K562 (cell line): ENCODE measurements around the gene LDLR. TPM values are rescaled to one million over a fixed set of nuclear protein-coding genes. Genes with fewer than 3 reads are reported as not detected.

ENCODE experiments used
- ATAC-seq: fragments of 200-7000 bp; cut with Tn5 transposase; 3 replicates; pipeline ENCODE4 v1.9.1; 2020; ENCODE audit warnings: moderate library complexity
- BruUV-seq: library from RNA; stranded (reverse); fragments of 400-500 nt; replicated peaks from 2 replicates; lab custom pipeline; 2021; lab: Mats Ljungman, UMichigan
- CTCF ChIA-PET: fragments of 300-600 bp; formaldehyde crosslinking; extraction: SDS; loops from one replicate; lab custom pipeline; 2021; ENCODE audit warnings: low intra/inter-chr PET ratio; lab: Yijun Ruan, JAX
- POLR2A ChIA-PET: fragments of 300-600, 350-650 bp; sonication (Branson Sonifier 250); formaldehyde crosslinking; extraction: SDS; loops from one replicate; lab custom pipeline; 2021; ENCODE audit warnings: antibody characterized with exemption, inconsistent platforms; lab: Yijun Ruan, JAX
- DNase-seq, 4 experiments: peaks; one replicate each; pipeline versions ENCODE4 v3.0.0 to v3.0.0-alpha.2; 2011 to 2018; ENCODE audit warnings: low spot score in 3 of 4, mixed read lengths in 3 of 4; ENCODE audit errors: extremely low read depth in 1 of 4
- FAIRE-seq: peaks from 2 replicates; lab custom pipeline; 2011; peaks lifted over from hg19 to GRCh38; lab: Jason Lieb, UNC
- H2AFZ ChIP-seq: 2 replicates; pipeline ENCODE4 v1.6.0; 2011; ENCODE audit warnings: low read depth, low read length, control low read depth, inconsistent platforms
- H3K27ac ChIP-seq: fragments of 200-600 bp; 3 replicates; pipeline ENCODE4 v1.8.0; 2011; ENCODE audit warnings: low read depth, mild to moderate bottlenecking, control low read depth, inconsistent platforms, low read length, moderate library complexity, mixed read lengths; ENCODE audit errors: extremely low read depth
- H3K27me3 ChIP-seq, 2 experiments: fragments of 300-600 bp in 1 of 2; 2 replicates in 1 of 2; 3 replicates in 1 of 2; pipeline versions ENCODE4 v1.6.0 to v1.8.0; 2011; ENCODE audit warnings: inconsistent platforms in 2 of 2, low read length in 2 of 2, mild to moderate bottlenecking in 1 of 2, mixed read lengths in 1 of 2, moderate library complexity in 1 of 2; ENCODE audit not compliant: control insufficient read depth in 2 of 2, insufficient read depth in 2 of 2
- H3K36me3 ChIP-seq: fragments of 300-600 bp; 3 replicates; pipeline ENCODE4 v1.8.0; 2011; ENCODE audit warnings: mild to moderate bottlenecking, low read length, inconsistent platforms; ENCODE audit not compliant: control insufficient read depth, insufficient read depth
- H3K4me1 ChIP-seq, 2 experiments: fragments of 200-600 bp in 1 of 2; replicated peaks in 1 of 2; 2 replicates in 1 of 2; 3 replicates in 1 of 2; pipeline versions ENCODE4 v1.5.1 to v1.8.0; 2011; ENCODE audit warnings: inconsistent platforms in 2 of 2, low read length in 2 of 2, mild to moderate bottlenecking in 1 of 2, mixed read lengths in 1 of 2, moderate library complexity in 1 of 2; ENCODE audit not compliant: control insufficient read depth in 2 of 2, insufficient read depth in 2 of 2
- H3K4me2 ChIP-seq: 2 replicates; pipeline ENCODE4 v1.6.1; 2011; ENCODE audit warnings: low read length, control low read depth, inconsistent platforms, mixed read lengths; ENCODE audit not compliant: insufficient read depth
- H3K4me3 ChIP-seq: fragments of 200-600 bp; sonication (generic), shearing (Covaris generic); 2 replicates; pipeline ENCODE4 v1.5.1; 2016; ENCODE audit warnings: control low read depth, inconsistent platforms
- H3K79me2 ChIP-seq: fragments of 200-600 bp; 3 replicates; pipeline ENCODE4 v1.8.0; 2011; ENCODE audit warnings: low read length, inconsistent platforms; ENCODE audit not compliant: control insufficient read depth, insufficient read depth
- H3K9ac ChIP-seq, 2 experiments: 2 replicates each; pipeline versions ENCODE4 v1.6.0 to v1.6.1; 2011; ENCODE audit warnings: low read depth in 2 of 2, low read length in 2 of 2, control low read depth in 1 of 2, inconsistent platforms in 1 of 2, mild to moderate bottlenecking in 1 of 2, mixed read lengths in 1 of 2; ENCODE audit not compliant: insufficient read depth in 1 of 2
- H3K9me1 ChIP-seq: one replicate; pipeline ENCODE4 v1.6.0; 2011; ENCODE audit warnings: inconsistent platforms, mild to moderate bottlenecking, low read length, moderate library complexity; ENCODE audit not compliant: control insufficient read depth, insufficient read depth
- H3K9me3 ChIP-seq: replicated peaks from 2 replicates; pipeline ENCODE4 v1.5.1; 2011; ENCODE audit warnings: low read depth, low read length, inconsistent platforms; ENCODE audit not compliant: control insufficient read depth, insufficient read depth
- H4K20me1 ChIP-seq: replicated peaks from 2 replicates; pipeline ENCODE4 v1.6.1; 2011; ENCODE audit warnings: low read length, inconsistent platforms, mixed read lengths; ENCODE audit not compliant: control insufficient read depth, insufficient read depth
- ETV5 ChIP-seq: sonication (generic); formaldehyde crosslinking; IDR thresholded peaks from 2 replicates; pipeline ENCODE4 v1.4.0; 2020; ENCODE audit warnings: low read depth, mild to moderate bottlenecking, missing genetic modification reagents
- GABPB2 ChIP-seq: fragments of 250-450 bp; sonication (Bioruptor Pico); conservative IDR thresholded peaks from 2 replicates; pipeline ENCODE4 v1.5.1; 2021; ENCODE audit warnings: mild to moderate bottlenecking
- JUN ChIP-seq, 2 experiments: sonication (generic) in 1 of 2; formaldehyde crosslinking in 1 of 2; IDR thresholded peaks; 2 replicates each; pipeline versions ENCODE4 v1.6.1 to v1.8.0; 2012 to 2022; ENCODE audit warnings: borderline replicate concordance in 2 of 2, mild to moderate bottlenecking in 2 of 2, improper control_type of control experiment in 1 of 2, low read depth in 1 of 2, low read length in 1 of 2, missing genetic modification reagents in 1 of 2
- MCM7 ChIP-seq, 2 experiments: fragments of 450-650 bp; IDR thresholded peaks; 2 replicates each; pipeline ENCODE4 v1.6.1; 2016 to 2018
- NCOA2 ChIP-seq, 2 experiments: fragments of 450-650 bp; IDR thresholded peaks; 2 replicates each; pipeline ENCODE4 v1.6.1; 2018; ENCODE audit warnings: mild to moderate bottlenecking in 2 of 2, moderate library complexity in 1 of 2; ENCODE audit not compliant: partially characterized antibody in 2 of 2
- TCF7L2 ChIP-seq: fragments of 150-350 bp; IDR thresholded peaks from 2 replicates; pipeline ENCODE4 v1.6.1; 2016; ENCODE audit warnings: low read depth, mild to moderate bottlenecking, low read length, moderate library complexity
- TEAD1 ChIP-seq, 2 experiments: fragments of 450-650 bp in 1 of 2; sonication (generic) in 1 of 2; formaldehyde crosslinking; IDR thresholded peaks; 2 replicates each; pipeline versions ENCODE4 v1.4.0 to v1.8.0; 2020 to 2022; ENCODE audit warnings: mild to moderate bottlenecking in 2 of 2, missing genetic modification reagents in 1 of 2
- TRIM25 ChIP-seq: fragments of 450-650 bp; IDR thresholded peaks from 2 replicates; pipeline ENCODE4 v1.7.0; 2016; ENCODE audit warnings: borderline replicate concordance
- ZNF347 ChIP-seq: fragments of 450-650 bp; formaldehyde crosslinking; IDR thresholded peaks from 2 replicates; pipeline ENCODE4 v1.4.0; 2020; ENCODE audit warnings: low read depth, mild to moderate bottlenecking, moderate library complexity
- ZNF395 ChIP-seq: fragments of 200-800 bp; sonication (Bioruptor generic); IDR thresholded peaks from 2 replicates; pipeline ENCODE4 v1.6.1; 2017; ENCODE audit warnings: missing genetic modification characterization, missing compliant biosample characterization
- ZNF445 ChIP-seq: fragments of 250-450 bp; sonication (Bioruptor Pico); IDR thresholded peaks from 2 replicates; pipeline ENCODE4 v1.4.0; 2020; ENCODE audit warnings: low read depth, mild to moderate bottlenecking, moderate library complexity
- ZNF830 ChIP-seq: fragments of 250-450 bp; sonication (Bioruptor Pico); IDR thresholded peaks from 2 replicates; pipeline ENCODE4 v1.5.0; 2021; ENCODE audit warnings: mild to moderate bottlenecking
- WGBS: fragments of 100-300 bp; shearing (Covaris generic); methylation state at CpG from one replicate; pipeline ENCODE4 v1.1.6; 2016; ENCODE audit warnings: low coverage, mixed read lengths; ENCODE audit not compliant: insufficient coverage; ENCODE audit errors: missing lambda C conversion rate; 5-methylcytosine and 5-hydroxymethylcytosine counted together
- in situ Hi-C: fragments of 300-500 bp; cut with MboI; formaldehyde crosslinking; loops from 4 replicates; pipeline ENCODE4 v1.15.0; 2018; ENCODE audit warnings: inconsistent platforms, mixed read lengths
- intact Hi-C: fragments of 100-400 bp; cut with micrococcal nuclease; formaldehyde crosslinking; loops from 2 replicates; pipeline ENCODE4 v1.14.2; 2022
- polyA plus RNA-seq, 8 experiments: library from polyadenylated mRNA; depleted of rRNA in 4 of 8; stranded (reverse) in 5 of 8; unstranded in 3 of 8; fragments of >200 nt; fragmentation: Nextera tagmentation in 2 of 8; fragmentation: Illumina TruSeq in 1 of 8; extraction: Ambion mirVana in 2 of 8; extraction: Trizol in 1 of 8; gene quantifications; 2 replicates each; pipeline versions ENCODE4 v1.2.1 to v1.2.3, GENCODE V29; 2011 to 2014; ENCODE audit warnings: inconsistent platforms in 1 of 8, missing spikeins in 1 of 8
- total RNA-seq, 7 experiments: library from RNA; depleted of rRNA in 6 of 7; stranded (reverse); fragments of >200 nt in 6 of 7; fragmentation: Illumina TruSeq in 2 of 7; extraction: Trizol in 2 of 7; gene quantifications; 2 replicates each; pipeline versions ENCODE4 v1.2.1 to v1.2.3, GENCODE V29; 2011 to 2021; ENCODE audit warnings: low replicate concordance in 1 of 7
- TF ChIP-seq, protein P1 (sequence below), 2 experiments: IDR thresholded peaks; 2 replicates each; pipeline ENCODE4 v1.6.1; 2012; ENCODE audit warnings: improper control_type of control experiment in 2 of 2, low read depth in 2 of 2, low read length in 2 of 2, borderline replicate concordance in 1 of 2

The LDLR gene
- total and polyA plus RNA-seq, 9 of the 15 experiments (the other 6 are each of a cell fraction or from before 2014, with no cell fraction given) = 19.9 to 114 (median 56.3) TPM

DNA sequence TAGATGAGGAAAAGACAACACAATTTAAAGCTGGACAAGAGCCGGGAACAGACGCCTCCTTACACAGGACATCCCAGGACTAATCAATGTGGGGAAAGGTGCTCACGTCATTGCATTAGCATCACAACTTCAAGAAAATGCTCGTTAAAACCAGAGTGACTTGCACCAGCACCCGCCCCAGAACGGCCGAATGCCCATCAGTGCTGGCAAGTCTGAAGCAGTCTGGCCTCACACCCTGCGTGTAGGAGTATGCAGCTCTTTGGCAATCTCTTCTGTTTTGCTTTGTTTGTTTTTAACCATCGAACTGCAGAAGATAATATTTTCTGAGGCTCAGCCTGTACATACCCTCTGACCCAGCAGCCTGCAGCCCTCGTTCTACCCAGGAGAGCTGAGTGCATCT is 44.8 kb upstream of the LDLR start:
- TF ChIP-seq ZNF445 (CRISPR knock-in tag) (no peak), TEAD1 (CRISPR knock-in tag; IDR thresholded peaks at IDR 0.05) (no peak), ETV5 (CRISPR knock-in tag) (no peak), TCF7L2 (no peak), ZNF395 (CRISPR knock-in tag) (no peak), JUN (IDR thresholded peaks at IDR 0.05; ENCODE audit: borderline replicate concordance, low read depth, low read length) (no peak), JUN (CRISPR knock-in tag; IDR thresholded peaks at IDR 0.05; ENCODE audit: borderline replicate concordance) (no peak), NCOA2 (IDR thresholded peaks at IDR 0.05; ENCODE audit: partially characterized antibody in 2 of 2) (no peak), TRIM25 (no peak), MCM7 (IDR thresholded peaks at IDR 0.05) (no peak), ZNF347 (CRISPR knock-in tag) (no peak), ZNF830 (CRISPR knock-in tag) (no peak), GABPB2 (CRISPR knock-in tag) (no peak)
- TF ChIP-seq, protein P1, sequence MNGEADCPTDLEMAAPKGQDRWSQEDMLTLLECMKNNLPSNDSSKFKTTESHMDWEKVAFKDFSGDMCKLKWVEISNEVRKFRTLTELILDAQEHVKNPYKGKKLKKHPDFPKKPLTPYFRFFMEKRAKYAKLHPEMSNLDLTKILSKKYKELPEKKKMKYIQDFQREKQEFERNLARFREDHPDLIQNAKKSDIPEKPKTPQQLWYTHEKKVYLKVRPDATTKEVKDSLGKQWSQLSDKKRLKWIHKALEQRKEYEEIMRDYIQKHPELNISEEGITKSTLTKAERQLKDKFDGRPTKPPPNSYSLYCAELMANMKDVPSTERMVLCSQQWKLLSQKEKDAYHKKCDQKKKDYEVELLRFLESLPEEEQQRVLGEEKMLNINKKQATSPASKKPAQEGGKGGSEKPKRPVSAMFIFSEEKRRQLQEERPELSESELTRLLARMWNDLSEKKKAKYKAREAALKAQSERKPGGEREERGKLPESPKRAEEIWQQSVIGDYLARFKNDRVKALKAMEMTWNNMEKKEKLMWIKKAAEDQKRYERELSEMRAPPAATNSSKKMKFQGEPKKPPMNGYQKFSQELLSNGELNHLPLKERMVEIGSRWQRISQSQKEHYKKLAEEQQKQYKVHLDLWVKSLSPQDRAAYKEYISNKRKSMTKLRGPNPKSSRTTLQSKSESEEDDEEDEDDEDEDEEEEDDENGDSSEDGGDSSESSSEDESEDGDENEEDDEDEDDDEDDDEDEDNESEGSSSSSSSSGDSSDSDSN (IDR thresholded peaks at IDR 0.05; ENCODE audit: borderline replicate concordance in 1 of 2, low read depth in 2 of 2, low read length in 2 of 2) = no peak
- ChIA-PET POLR2A (interaction anchor here (0.9 to 2.0 kb wide), 3 partner anchors 9 to 65 kb away, joined by 3 to 7 read pairs (median 3); no protein-coding TSS in a partner anchor), CTCF (no interaction called here)
- no peak overlapping the region for H3K9ac ChIP-seq
- FAIRE-seq (no peak), DNase-seq (no peak), ATAC-seq (no peak)
- no peaks in the 10 kb centered on the region for H3K4me1 ChIP-seq
- H3K4me3 ChIP-seq = no peak overlapping the region
- 93% methylated on average over 10 of the region's 10 CpGs for WGBS
- intact Hi-C loops = no loop called here
- in situ Hi-C loops = no loop called here
- H3K27me3 ChIP-seq = no peaks in the 10 kb centered on the region
- H3K27ac ChIP-seq = no peak overlapping the region
- H3K79me2 ChIP-seq = no peaks in the 10 kb centered on the region
- no peaks in the 10 kb centered on the region for H3K9me1 ChIP-seq
- H2AFZ ChIP-seq = no peak overlapping the region
- H3K9me3 ChIP-seq = no peaks in the 10 kb centered on the region
- no peak overlapping the region for H3K4me2 ChIP-seq
- no peaks in the 10 kb centered on the region for H4K20me1 ChIP-seq
- BruUV-seq = no TSS peak
- peaks cover 80% of the 10 kb centered on the region for H3K36me3 ChIP-seq
